OCI-LY3 (cell line): ENCODE measurements around the gene TNIP1.

ENCODE experiments used
- H2AFZ ChIP-seq: fragments of 200-600, 300-600 bp; shearing (Covaris generic); 2 replicates; pipeline ENCODE4 v1.6.0; 2014; ENCODE audit warnings: antibody characterized with exemption, low read depth, low read length
- H3K27ac ChIP-seq: fragments of 200-600, 300-600 bp; sonication (generic); 2 replicates; pipeline ENCODE4 v1.5.1; 2014; ENCODE audit warnings: mild to moderate bottlenecking, low read length, moderate library complexity, mixed read lengths
- H3K27me3 ChIP-seq: fragments of 200-600, 300-600 bp; sonication (generic); 2 replicates; pipeline ENCODE4 v1.6.1; 2014; ENCODE audit warnings: low read depth, low read length, mixed read lengths
- H3K36me3 ChIP-seq: fragments of 200-600, 300-600 bp; sonication (generic); replicated peaks from 2 replicates; pipeline ENCODE3; 2014; ENCODE audit warnings: low read depth, low read length, mixed read lengths
- H3K4me1 ChIP-seq: fragments of 300-600, 200-600 bp; sonication (generic); 2 replicates; pipeline ENCODE4 v1.6.1; 2014; ENCODE audit warnings: low read length, mixed read lengths
- H3K4me2 ChIP-seq: fragments of 200-600, 300-600 bp; sonication (generic); 2 replicates; pipeline ENCODE4 v1.6.1; 2014; ENCODE audit warnings: low read length, mixed read lengths
- H3K4me3 ChIP-seq: fragments of 300-600, 200-600 bp; sonication (generic); 2 replicates; pipeline ENCODE4 v1.5.1; 2014; ENCODE audit warnings: antibody characterized with exemption, mild to moderate bottlenecking, low read length, moderate library complexity
- H3K79me2 ChIP-seq: fragments of 300-600, 200-600 bp; shearing (Covaris generic); 2 replicates; pipeline ENCODE4 v1.6.1; 2014; ENCODE audit warnings: mild to moderate bottlenecking, low read length, mixed read lengths
- H3K9ac ChIP-seq: fragments of 300-600, 200-600 bp; shearing (Covaris generic); 2 replicates; pipeline ENCODE4 v1.6.0; 2014; ENCODE audit warnings: mild to moderate bottlenecking, low read length, moderate library complexity
- H3K9me3 ChIP-seq: fragments of 200-600, 300-600 bp; shearing (Covaris generic); 2 replicates; pipeline ENCODE4 v1.6.1; 2014; ENCODE audit warnings: low read length, mixed read lengths; ENCODE audit not compliant: insufficient read depth
- H4K20me1 ChIP-seq: fragments of 200-600, 300-600 bp; sonication (generic); 2 replicates; pipeline ENCODE4 v1.6.1; 2016; ENCODE audit warnings: low read length, mixed read lengths; ENCODE audit not compliant: insufficient read depth
- EZH2phosphoT487 ChIP-seq: fragments of 200-600 bp; shearing (Covaris generic); IDR thresholded peaks from 2 replicates; pipeline ENCODE4 v1.6.1; 2018; ENCODE audit warnings: antibody characterized with exemption, mixed run types, low read depth
- TF ChIP-seq, protein P1 (sequence below): fragments of 200-600, 300-600 bp; sonication (generic); IDR thresholded peaks from 2 replicates; pipeline ENCODE4 v1.5.1; 2014; ENCODE audit warnings: antibody characterized with exemption, low read length, low read depth

Gene TNIP1

DNA sequence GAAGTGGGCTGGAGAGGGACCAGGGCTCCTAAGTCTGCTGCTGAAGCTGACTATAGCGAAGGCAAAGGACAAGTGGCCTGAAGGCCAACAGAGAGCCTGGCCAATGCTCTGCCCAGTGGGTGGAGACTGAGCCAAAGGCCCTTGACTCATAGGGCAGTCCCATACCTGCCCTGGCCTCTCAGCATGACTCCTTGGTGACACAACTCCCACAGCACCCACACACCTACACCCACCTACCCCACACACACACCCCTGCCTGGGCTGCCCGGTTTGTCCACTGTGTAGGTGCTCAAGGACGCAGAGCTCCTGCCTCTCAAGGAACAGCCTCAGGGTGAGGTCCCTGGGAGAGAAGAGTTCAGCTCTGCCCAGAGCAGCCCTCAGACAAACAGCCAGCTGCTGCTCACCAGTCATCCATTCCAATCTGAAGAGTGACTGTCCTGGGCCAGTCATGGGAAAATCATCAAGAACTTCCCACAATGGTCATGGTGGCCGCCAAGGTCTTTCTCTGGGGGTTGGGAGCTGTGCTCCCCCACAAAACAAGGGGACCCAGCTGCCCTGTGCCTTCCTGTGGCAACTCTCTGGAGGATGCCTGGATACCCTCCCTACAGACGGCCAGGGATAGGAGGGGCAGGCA, 5.0 kb downstream of the TNIP1 start:
- Histone ChIP-seq H3K9me3 (no peaks in the 10 kb centered on the region), H3K4me1 (peaks cover 64% of the 10 kb centered on the region), H4K20me1 (peaks cover 74% of the 10 kb centered on the region), H3K79me2 (peaks cover 100% of the 10 kb centered on the region), H3K27me3 (no peaks in the 10 kb centered on the region), H3K27ac (no peak overlapping the region), H3K4me3 (no peak overlapping the region), H2AFZ (no peak overlapping the region), H3K36me3 (peaks cover 61% of the 10 kb centered on the region), H3K9ac (no peak overlapping the region), H3K4me2 (no peak overlapping the region)
- TF ChIP-seq EZH2phosphoT487, result no peak
- TF ChIP-seq, protein P1, sequence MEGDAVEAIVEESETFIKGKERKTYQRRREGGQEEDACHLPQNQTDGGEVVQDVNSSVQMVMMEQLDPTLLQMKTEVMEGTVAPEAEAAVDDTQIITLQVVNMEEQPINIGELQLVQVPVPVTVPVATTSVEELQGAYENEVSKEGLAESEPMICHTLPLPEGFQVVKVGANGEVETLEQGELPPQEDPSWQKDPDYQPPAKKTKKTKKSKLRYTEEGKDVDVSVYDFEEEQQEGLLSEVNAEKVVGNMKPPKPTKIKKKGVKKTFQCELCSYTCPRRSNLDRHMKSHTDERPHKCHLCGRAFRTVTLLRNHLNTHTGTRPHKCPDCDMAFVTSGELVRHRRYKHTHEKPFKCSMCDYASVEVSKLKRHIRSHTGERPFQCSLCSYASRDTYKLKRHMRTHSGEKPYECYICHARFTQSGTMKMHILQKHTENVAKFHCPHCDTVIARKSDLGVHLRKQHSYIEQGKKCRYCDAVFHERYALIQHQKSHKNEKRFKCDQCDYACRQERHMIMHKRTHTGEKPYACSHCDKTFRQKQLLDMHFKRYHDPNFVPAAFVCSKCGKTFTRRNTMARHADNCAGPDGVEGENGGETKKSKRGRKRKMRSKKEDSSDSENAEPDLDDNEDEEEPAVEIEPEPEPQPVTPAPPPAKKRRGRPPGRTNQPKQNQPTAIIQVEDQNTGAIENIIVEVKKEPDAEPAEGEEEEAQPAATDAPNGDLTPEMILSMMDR, result no peak

DNA sequence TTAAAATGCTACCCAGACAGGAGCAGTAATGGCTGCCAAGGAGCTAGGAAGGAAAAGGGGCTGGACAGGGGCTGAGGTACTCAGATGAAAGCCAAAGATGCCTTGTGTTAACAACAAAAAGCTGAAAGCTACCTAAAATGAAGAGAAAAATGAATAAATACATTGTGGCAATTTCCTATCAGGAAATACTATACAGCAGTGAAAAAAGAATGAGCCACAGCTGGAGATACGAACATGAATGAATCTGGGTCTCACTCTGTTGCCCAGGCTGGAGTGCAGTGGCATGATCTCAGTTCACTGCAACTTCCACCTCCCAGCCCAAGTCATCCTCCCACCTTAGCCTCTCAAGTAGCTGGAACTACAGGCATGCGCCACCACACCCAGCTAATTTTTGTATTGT, 6.3 kb downstream of the TNIP1 start:
- no peak overlapping the region for H3K4me3 ChIP-seq
- no peaks in the 10 kb centered on the region for H3K9me3 ChIP-seq
- H3K9ac ChIP-seq, result no peak overlapping the region
- peaks cover 62% of the 10 kb centered on the region for H3K36me3 ChIP-seq
- TF ChIP-seq, protein P1, result no peak
- no peak for TF ChIP-seq EZH2phosphoT487
- H3K4me2 ChIP-seq, result no peak overlapping the region
- H2AFZ ChIP-seq, result no peak overlapping the region
- peaks cover 87% of the 10 kb centered on the region for H4K20me1 ChIP-seq
- H3K27me3 ChIP-seq, result no peaks in the 10 kb centered on the region
- H3K79me2 ChIP-seq, result peaks cover 100% of the 10 kb centered on the region
- no peak overlapping the region for H3K27ac ChIP-seq
- peaks cover 76% of the 10 kb centered on the region for H3K4me1 ChIP-seq

DNA sequence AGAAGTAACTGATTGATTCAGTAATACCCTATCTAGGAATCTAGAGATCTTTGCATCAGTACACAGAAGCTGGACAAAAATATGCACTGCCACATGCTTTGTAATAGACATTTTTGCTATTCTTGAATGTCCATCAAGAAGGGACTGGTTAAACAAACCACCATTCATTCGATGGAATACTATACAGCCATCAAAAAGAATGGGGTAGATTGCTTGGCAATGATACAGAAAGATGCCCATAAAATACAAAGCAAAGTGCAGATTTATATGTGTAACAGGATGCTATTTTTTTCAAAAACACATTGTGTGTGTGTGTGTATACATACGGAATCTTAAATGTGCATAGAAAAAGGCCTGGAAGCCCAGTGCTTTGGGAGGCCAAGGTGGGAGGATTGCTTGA, 7.6 kb downstream of the TNIP1 start:
- Histone ChIP-seq H3K4me1 (peaks cover 79% of the 10 kb centered on the region), H3K36me3 (peaks cover 63% of the 10 kb centered on the region), H2AFZ (no peak overlapping the region), H3K9ac (no peak overlapping the region), H3K4me3 (no peak overlapping the region), H3K27me3 (no peaks in the 10 kb centered on the region), H3K79me2 (peaks cover 100% of the 10 kb centered on the region), H3K27ac (no peak overlapping the region), H3K4me2 (no peak overlapping the region), H3K9me3 (no peaks in the 10 kb centered on the region), H4K20me1 (peaks cover 99% of the 10 kb centered on the region)
- no peak for TF ChIP-seq EZH2phosphoT487
- TF ChIP-seq, protein P1, result no peak

DNA sequence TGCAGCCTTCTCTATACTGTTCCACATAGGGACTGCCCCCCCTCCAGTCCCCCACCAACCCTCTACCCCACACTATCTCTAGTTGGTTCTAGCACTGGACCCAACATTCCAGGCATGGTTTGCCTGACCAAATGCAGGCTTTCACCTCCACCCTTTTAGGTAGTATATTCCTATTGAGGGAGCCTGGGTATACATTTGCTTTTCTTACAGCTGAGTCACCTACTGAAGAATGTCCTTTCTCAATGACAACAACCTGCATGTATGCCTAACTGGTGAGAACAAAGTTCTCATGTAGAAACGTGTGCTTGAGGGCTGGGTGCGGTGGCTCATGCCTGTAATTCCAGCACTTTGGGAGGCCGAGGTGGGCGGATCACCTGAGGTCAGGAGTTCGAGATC, 8.2 kb downstream of the TNIP1 start:
- Histone ChIP-seq H3K4me1 (peaks cover 79% of the 10 kb centered on the region), H3K9me3 (no peaks in the 10 kb centered on the region), H3K9ac (no peak overlapping the region), H3K4me3 (no peak overlapping the region), H3K79me2 (peaks cover 100% of the 10 kb centered on the region), H3K4me2 (no peak overlapping the region), H3K27me3 (no peaks in the 10 kb centered on the region), H4K20me1 (peaks cover 100% of the 10 kb centered on the region), H3K27ac (no peak overlapping the region), H2AFZ (no peak overlapping the region), H3K36me3 (peaks cover 64% of the 10 kb centered on the region)
- TF ChIP-seq, protein P1, result no peak
- no peak for TF ChIP-seq EZH2phosphoT487
